K562 (cell line): ENCODE results near the gene PLP2. TPM values are rescaled to one million over a fixed set of nuclear protein-coding genes. Genes with fewer than 3 reads are reported as not detected.

Source experiments
- ATF1 ChIP-seq, 2 experiments: fragments of 450-650 bp in 1 of 2; IDR thresholded peaks; 2 replicates each; pipeline ENCODE4 v1.6.1; 2016; ENCODE audit warnings: missing compliant biosample characterization in 1 of 2, missing genetic modification characterization in 1 of 2
- CHD2 ChIP-seq: IDR thresholded peaks from 2 replicates; pipeline ENCODE4 v1.6.1; 2011; ENCODE audit warnings: low read depth, low read length
- CREB1 ChIP-seq, 2 experiments: sonication (generic) in 1 of 2; formaldehyde crosslinking in 1 of 2; IDR thresholded peaks; 2 replicates each; pipeline versions ENCODE4 v1.6.1 to v1.8.0; 2012 to 2022; ENCODE audit warnings: inconsistent platforms in 1 of 2, mild to moderate bottlenecking in 1 of 2, missing genetic modification reagents in 1 of 2, moderate library complexity in 1 of 2
- CTBP1 ChIP-seq: fragments of 450-650 bp; IDR thresholded peaks from 2 replicates; pipeline ENCODE4 v1.6.1; 2016; ENCODE audit warnings: borderline replicate concordance
- EGR1 ChIP-seq: fragments of 450-650 bp; conservative IDR thresholded peaks from 2 replicates; pipeline ENCODE4 v1.6.1; 2017; ENCODE audit warnings: mild to moderate bottlenecking
- FOXA1 ChIP-seq: fragments of 450-650 bp; IDR thresholded peaks from 2 replicates; pipeline ENCODE4 v1.6.1; 2016; ENCODE audit warnings: mild to moderate bottlenecking, borderline replicate concordance
- GABPB1 ChIP-seq: sonication (generic); formaldehyde crosslinking; IDR thresholded peaks from 2 replicates; pipeline ENCODE4 v1.8.0; 2022; ENCODE audit warnings: mild to moderate bottlenecking, missing genetic modification reagents
- HLTF ChIP-seq: fragments of 450-650 bp; IDR thresholded peaks from 2 replicates; pipeline ENCODE4 v1.6.1; 2016
- MEIS2 ChIP-seq: fragments of 450-650 bp; IDR thresholded peaks from 2 replicates; pipeline ENCODE4 v1.6.1; 2014; ENCODE audit warnings: mild to moderate bottlenecking; ENCODE audit not compliant: partially characterized antibody
- MNT ChIP-seq, 2 experiments: fragments of 450-650 bp; conservative IDR thresholded peaks; 2 replicates each; pipeline ENCODE4 v1.6.1; 2017; ENCODE audit warnings: mild to moderate bottlenecking in 2 of 2, moderate library complexity in 2 of 2
- MYC ChIP-seq, 2 experiments: fragments of 250-450 bp in 1 of 2; sonication (Bioruptor Pico) in 1 of 2; IDR thresholded peaks; 2 replicates each; pipeline versions ENCODE4 v1.5.1 to v1.6.1; 2012 to 2021; ENCODE audit warnings: low read depth in 2 of 2, borderline replicate concordance in 1 of 2, improper control_type of control experiment in 1 of 2, low read length in 1 of 2, mild to moderate bottlenecking in 1 of 2, moderate library complexity in 1 of 2
- RBFOX2 ChIP-seq: fragments of 200-400 bp; formaldehyde crosslinking; IDR thresholded peaks from 2 replicates; pipeline ENCODE4 v1.6.1; 2017; ENCODE audit warnings: low read depth, mild to moderate bottlenecking, low read length, moderate library complexity
- SIN3A ChIP-seq, 2 experiments: fragments of 150-350 bp in 1 of 2; IDR thresholded peaks; 2 replicates each; pipeline ENCODE4 v1.6.1; 2011 to 2016; ENCODE audit warnings: borderline replicate concordance in 2 of 2, low read depth in 2 of 2, low read length in 2 of 2, mild to moderate bottlenecking in 2 of 2, moderate library complexity in 2 of 2; ENCODE audit not compliant: control insufficient read depth in 1 of 2
- ZBTB33 ChIP-seq: sonication (generic); formaldehyde crosslinking; IDR thresholded peaks from 2 replicates; pipeline ENCODE4 v1.8.1; 2023; ENCODE audit warnings: mild to moderate bottlenecking, missing genetic modification reagents
- polyA plus RNA-seq, 8 experiments: library from polyadenylated mRNA; depleted of rRNA in 4 of 8; stranded (reverse) in 5 of 8; unstranded in 3 of 8; fragments of >200 nt; fragmentation: Nextera tagmentation in 2 of 8; fragmentation: Illumina TruSeq in 1 of 8; extraction: Ambion mirVana in 2 of 8; extraction: Trizol in 1 of 8; gene quantifications; 2 replicates each; pipeline versions ENCODE4 v1.2.1 to v1.2.3, GENCODE V29; 2011 to 2014; ENCODE audit warnings: inconsistent platforms in 1 of 8, missing spikeins in 1 of 8
- total RNA-seq, 7 experiments: library from RNA; depleted of rRNA in 6 of 7; stranded (reverse); fragments of >200 nt in 6 of 7; fragmentation: Illumina TruSeq in 2 of 7; extraction: Trizol in 2 of 7; gene quantifications; 2 replicates each; pipeline versions ENCODE4 v1.2.1 to v1.2.3, GENCODE V29; 2011 to 2021; ENCODE audit warnings: low replicate concordance in 1 of 7
- TF ChIP-seq, protein P1 (sequence below): fragments of 450-650 bp; formaldehyde crosslinking; IDR thresholded peaks from 2 replicates; pipeline ENCODE4 v1.4.0; 2022; ENCODE audit warnings: missing genetic modification characterization

Gene PLP2
- total and polyA plus RNA-seq, 9 of the 15 experiments (the other 6 are each of a cell fraction or from before 2014, with no cell fraction given) = 34.7 to 236 (median 112) TPM

- TF ChIP-seq MNT (conservative IDR thresholded peaks at IDR 0.05) (0 out of 4 replicates have a peak, but pooled peaks of 1 of the 2 experiments have one; percentile 3), HLTF (no peak), EGR1 (peak; percentile 36), CREB1 (IDR thresholded peaks at IDR 0.05) (no peak; the same call in 1 of the 2 replicates), CREB1 (CRISPR knock-in tag; IDR thresholded peaks at IDR 0.05) (no peak), ATF1 (CRISPR knock-in tag; IDR thresholded peaks at IDR 0.05) (no peak), ATF1 (tag; IDR thresholded peaks at IDR 0.05) (0 out of 2 replicates have a peak, but pooled peaks have one; percentile 12), GABPB1 (CRISPR knock-in tag) (peak; percentile 18; the same call in 1 of the 2 replicates), ZBTB33 (peak; percentile 82), CTBP1 (peak; percentile 40; the same call in 1 of the 2 replicates), RBFOX2 (peak; percentile 61; the same call in 1 of the 2 replicates), MYC (IDR thresholded peaks at IDR 0.05; ENCODE audit: low read depth, low read length) (peak; percentile 29; the same call in 1 of the 2 replicates), MYC (CRISPR knock-in tag; IDR thresholded peaks at IDR 0.05; ENCODE audit: borderline replicate concordance, low read depth) (no peak), CHD2 (peak; percentile 48), MEIS2 (peak; percentile 8), FOXA1 (no peak), SIN3A (IDR thresholded peaks at IDR 0.05; ENCODE audit: borderline replicate concordance in 2 of 2, control insufficient read depth in 1 of 2, low read depth in 2 of 2, low read length in 2 of 2) (no peak)
- TF ChIP-seq, protein P1, sequence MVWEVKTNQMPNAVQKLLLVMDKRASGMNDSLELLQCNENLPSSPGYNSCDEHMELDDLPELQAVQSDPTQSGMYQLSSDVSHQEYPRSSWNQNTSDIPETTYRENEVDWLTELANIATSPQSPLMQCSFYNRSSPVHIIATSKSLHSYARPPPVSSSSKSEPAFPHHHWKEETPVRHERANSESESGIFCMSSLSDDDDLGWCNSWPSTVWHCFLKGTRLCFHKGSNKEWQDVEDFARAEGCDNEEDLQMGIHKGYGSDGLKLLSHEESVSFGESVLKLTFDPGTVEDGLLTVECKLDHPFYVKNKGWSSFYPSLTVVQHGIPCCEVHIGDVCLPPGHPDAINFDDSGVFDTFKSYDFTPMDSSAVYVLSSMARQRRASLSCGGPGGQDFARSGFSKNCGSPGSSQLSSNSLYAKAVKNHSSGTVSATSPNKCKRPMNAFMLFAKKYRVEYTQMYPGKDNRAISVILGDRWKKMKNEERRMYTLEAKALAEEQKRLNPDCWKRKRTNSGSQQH (CRISPR knock-in tag) = 0 out of 2 replicates have a peak, but pooled peaks have one; percentile 8
These were observed 4.0 kb downstream of the PLP2 start (continued) for GRCh38 chrX:49175435-49176274.
